Stimulated activated naive B cell treated with anti-CD40 and anti-IgM and Interleukin-4, amounts not matched to agents 10 μg/mL and 1 μg/mL and 100 μg/mL, for 72 hours (primary cell): Measurements from ENCODE around the gene SPG11.

Source experiments
- ATAC-seq, 2 donors: fragments of 150-1000 bp; cut with Tn5 transposase; replicated peaks; 2 replicates each; pipeline ENCODE4 v1.10.0; 2021; ENCODE audit warnings: moderate library complexity in 1 of 2
- DNase-seq: peaks from one replicate; pipeline ENCODE4 v3.0.0; 2021
- H3K27ac Mint-ChIP-seq: one replicate; pipeline ENCODE4 v1.8.0; 2022; ENCODE audit warnings: mild to moderate bottlenecking, mixed read lengths
- H3K27me3 Mint-ChIP-seq, 2 donors: one replicate each; pipeline ENCODE4 v1.8.0; 2022; ENCODE audit warnings: mixed read lengths in 2 of 2
- H3K36me3 Mint-ChIP-seq, 2 donors: one replicate each; pipeline ENCODE4 v1.8.0; 2022; ENCODE audit warnings: mixed read lengths in 2 of 2, mild to moderate bottlenecking in 1 of 2
- H3K4me1 Mint-ChIP-seq, 2 donors: one replicate each; pipeline ENCODE4 v1.8.0; 2022; ENCODE audit warnings: mixed read lengths in 2 of 2, mild to moderate bottlenecking in 1 of 2
- H3K4me3 Mint-ChIP-seq, 2 donors: one replicate each; pipeline ENCODE4 v1.8.0; 2022; ENCODE audit warnings: mild to moderate bottlenecking in 2 of 2, mixed read lengths in 2 of 2, moderate library complexity in 1 of 2
- H3K9me3 Mint-ChIP-seq, 2 donors: one replicate each; pipeline ENCODE4 v1.8.0; 2022; ENCODE audit warnings: mixed read lengths in 2 of 2, mild to moderate bottlenecking in 1 of 2

The SPG11 gene

DNA sequence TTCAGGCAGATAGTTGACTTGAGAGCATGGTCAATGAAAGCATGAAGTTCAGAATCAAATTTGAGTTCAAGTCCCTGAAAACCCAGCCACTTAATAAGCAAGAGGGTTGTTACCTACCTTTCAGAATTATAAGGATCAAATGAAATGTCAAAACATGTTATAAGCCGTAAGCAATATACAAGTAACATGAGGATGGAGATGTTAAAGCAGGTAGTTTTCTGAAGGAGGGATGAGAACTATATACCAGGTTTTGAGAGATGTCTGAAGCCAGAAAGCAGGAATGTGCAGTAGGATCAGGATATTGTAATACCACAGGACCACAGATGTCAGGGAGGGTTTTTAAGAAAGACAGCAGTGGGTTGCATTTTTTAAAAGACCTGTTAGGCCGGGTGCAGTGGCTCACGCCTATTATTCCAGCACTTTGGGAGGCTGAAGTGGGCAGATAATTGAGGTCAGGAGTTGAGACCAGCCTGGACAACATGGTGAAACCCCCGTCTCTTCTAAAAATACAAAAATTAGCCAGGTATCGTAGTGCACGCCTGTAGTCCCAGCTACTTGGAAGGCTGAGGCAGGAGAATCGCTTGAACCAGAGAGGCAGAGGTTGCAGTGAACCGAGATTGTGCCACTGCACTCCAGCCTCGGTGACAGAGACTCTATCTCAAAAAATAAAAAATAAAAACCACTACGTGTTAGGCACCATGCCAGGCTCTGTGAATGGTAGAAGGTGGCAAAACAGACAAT lies 133.4 kb downstream of the SPG11 start:
- no peaks in the 10 kb centered on the region for H3K27me3 Mint-ChIP-seq
- H3K36me3 Mint-ChIP-seq: peaks cover 11 to 12% of the 10 kb centered on the region in 2 donors
- ATAC-seq: no peak
- no peak overlapping the region for H3K4me3 Mint-ChIP-seq
- no peaks in the 10 kb centered on the region for H3K9me3 Mint-ChIP-seq
- H3K4me1 Mint-ChIP-seq: peaks cover 1 to 4% of the 10 kb centered on the region in 2 donors
- H3K27ac Mint-ChIP-seq: no peak overlapping the region
- no peak for DNase-seq

- H3K4me3 Mint-ChIP-seq: no peak overlapping the region
- H3K4me1 Mint-ChIP-seq: no peaks in the 10 kb centered on the region
- H3K27me3 Mint-ChIP-seq: no peaks in the 10 kb centered on the region
- no peak for ATAC-seq
- H3K9me3 Mint-ChIP-seq: no peaks in the 10 kb centered on the region
- no peak overlapping the region for H3K27ac Mint-ChIP-seq
- no peak for DNase-seq
- H3K36me3 Mint-ChIP-seq: peaks cover 9 to 10% of the 10 kb centered on the region in 2 donors
Observed at GRCh38 chr15:44527241-44527640, 136.2 kb downstream of the SPG11 start.

GRCh38 chr15:44525018-44525417 lies 138.4 kb downstream of the SPG11 start:
- DNase-seq: no peak
- Mint-ChIP-seq H3K9me3 (no peaks in the 10 kb centered on the region), H3K27me3 (no peaks in the 10 kb centered on the region), H3K4me1 (no peaks in the 10 kb centered on the region), H3K36me3 (peaks cover 6 to 7% of the 10 kb centered on the region in 2 donors), H3K27ac (no peak overlapping the region), H3K4me3 (no peak overlapping the region)
- ATAC-seq: no peak

- no peak for ATAC-seq
- no peak for DNase-seq
- Mint-ChIP-seq H3K27me3 (no peaks in the 10 kb centered on the region), H3K27ac (no peak overlapping the region), H3K4me3 (no peak overlapping the region), H3K36me3 (peaks cover 5 to 17% of the 10 kb centered on the region in 2 donors), H3K9me3 (no peaks in the 10 kb centered on the region), H3K4me1 (no peaks in the 10 kb centered on the region)
Observed at GRCh38 chr15:44519537-44519936, 143.9 kb downstream of the SPG11 start.

- no peaks in the 10 kb centered on the region for H3K27me3 Mint-ChIP-seq
- H3K36me3 Mint-ChIP-seq: peaks cover 5 to 17% of the 10 kb centered on the region in 2 donors
- H3K9me3 Mint-ChIP-seq: no peaks in the 10 kb centered on the region
- H3K4me3 Mint-ChIP-seq: no peak overlapping the region
- no peak for DNase-seq
- no peaks in the 10 kb centered on the region for H3K4me1 Mint-ChIP-seq
- ATAC-seq: no peak
- no peak overlapping the region for H3K27ac Mint-ChIP-seq
Observed at GRCh38 chr15:44516436-44516835, 147.0 kb downstream of the SPG11 start.
